GM20431 (cell line): ENCODE measurements around the gene KCNIP3.

Experiments used
- in situ Hi-C: fragments of 300-500 bp; cut with MseI, MboI; formaldehyde crosslinking; loops from one replicate; pipeline ENCODE4 v1.15.0; 2020; ENCODE audit warnings: low sequenced_read_pairs; ENCODE audit not compliant: unreplicated experiment

KCNIP3 gene

DNA sequence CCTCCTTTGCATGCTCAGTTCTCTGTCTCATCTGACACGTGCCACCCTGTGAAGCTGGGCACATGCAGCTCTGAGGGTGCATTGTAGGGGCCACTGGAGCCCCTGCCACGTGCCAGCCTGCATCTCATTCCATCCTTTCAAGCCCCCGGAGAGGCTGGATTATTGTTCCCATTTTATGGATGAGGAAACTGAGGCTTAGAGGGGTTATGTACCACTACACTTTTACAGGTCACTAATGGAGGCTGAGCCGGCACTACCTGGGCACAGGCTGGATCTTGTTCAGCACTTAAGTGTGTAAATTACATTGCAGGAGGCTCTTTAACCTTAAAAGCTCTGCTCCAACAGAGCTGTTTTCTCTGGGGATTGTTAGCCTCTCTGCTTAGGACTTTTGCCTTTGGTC is 47.5 kb downstream of the KCNIP3 start:
- in situ Hi-C loops, result no loop called here

- in situ Hi-C loops, result no loop called here
Observed at GRCh38 chr2:95345081-95345562, 48.0 kb downstream of the KCNIP3 start.

GRCh38 chr2:95345563-95346230 is 48.5 kb downstream of the KCNIP3 start:
- in situ Hi-C loops, result no loop called here

GRCh38 chr2:95346231-95346737 is 49.1 kb downstream of the KCNIP3 start:
- in situ Hi-C loops, result no loop called here

DNA sequence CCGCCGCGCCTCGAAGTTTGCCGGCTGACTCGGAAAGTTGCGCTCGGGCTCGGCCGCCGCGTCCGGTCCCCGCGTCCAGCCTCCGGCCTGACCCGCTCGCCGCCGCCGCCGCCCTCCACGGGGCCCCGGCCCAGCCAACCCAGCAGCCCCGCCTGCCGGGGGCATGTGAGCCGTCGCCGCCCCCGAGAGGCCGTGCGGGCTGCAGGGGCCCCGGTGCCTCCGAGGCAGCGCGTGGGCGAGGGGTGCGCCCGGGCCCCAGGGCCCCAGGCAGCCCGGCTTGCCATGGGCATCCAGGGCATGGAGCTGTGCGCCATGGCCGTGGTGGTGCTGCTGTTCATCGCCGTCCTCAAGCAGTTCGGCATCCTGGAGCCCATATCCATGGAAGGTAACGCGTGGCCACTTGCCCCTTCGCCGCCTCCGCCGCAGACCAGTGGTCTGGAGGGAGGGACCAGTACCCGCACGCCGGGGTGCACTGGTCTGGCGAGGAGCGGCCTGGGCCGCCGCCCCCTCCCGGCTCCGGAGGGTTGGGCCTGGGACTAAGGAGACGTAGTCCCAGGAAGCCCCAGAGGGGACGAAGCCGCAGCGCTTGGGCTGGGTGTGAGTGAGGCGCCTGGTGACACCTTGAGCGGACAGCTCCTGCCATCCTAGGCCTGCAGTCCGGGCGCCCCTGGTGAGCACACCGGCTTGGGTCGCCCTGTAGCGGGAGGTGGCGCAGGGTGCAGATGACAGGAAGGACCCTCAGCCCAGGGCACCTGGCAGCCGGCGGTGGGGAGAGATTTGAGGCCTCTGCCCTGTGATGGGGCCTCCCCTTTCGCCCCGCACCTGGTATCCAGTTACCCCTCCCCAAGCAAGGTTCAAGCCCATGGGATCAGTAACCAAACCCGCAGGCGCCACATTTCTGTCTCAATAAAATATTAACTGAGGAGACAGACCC is 49.9 kb downstream of the KCNIP3 start:
- in situ Hi-C loops, result no loop called here

DNA sequence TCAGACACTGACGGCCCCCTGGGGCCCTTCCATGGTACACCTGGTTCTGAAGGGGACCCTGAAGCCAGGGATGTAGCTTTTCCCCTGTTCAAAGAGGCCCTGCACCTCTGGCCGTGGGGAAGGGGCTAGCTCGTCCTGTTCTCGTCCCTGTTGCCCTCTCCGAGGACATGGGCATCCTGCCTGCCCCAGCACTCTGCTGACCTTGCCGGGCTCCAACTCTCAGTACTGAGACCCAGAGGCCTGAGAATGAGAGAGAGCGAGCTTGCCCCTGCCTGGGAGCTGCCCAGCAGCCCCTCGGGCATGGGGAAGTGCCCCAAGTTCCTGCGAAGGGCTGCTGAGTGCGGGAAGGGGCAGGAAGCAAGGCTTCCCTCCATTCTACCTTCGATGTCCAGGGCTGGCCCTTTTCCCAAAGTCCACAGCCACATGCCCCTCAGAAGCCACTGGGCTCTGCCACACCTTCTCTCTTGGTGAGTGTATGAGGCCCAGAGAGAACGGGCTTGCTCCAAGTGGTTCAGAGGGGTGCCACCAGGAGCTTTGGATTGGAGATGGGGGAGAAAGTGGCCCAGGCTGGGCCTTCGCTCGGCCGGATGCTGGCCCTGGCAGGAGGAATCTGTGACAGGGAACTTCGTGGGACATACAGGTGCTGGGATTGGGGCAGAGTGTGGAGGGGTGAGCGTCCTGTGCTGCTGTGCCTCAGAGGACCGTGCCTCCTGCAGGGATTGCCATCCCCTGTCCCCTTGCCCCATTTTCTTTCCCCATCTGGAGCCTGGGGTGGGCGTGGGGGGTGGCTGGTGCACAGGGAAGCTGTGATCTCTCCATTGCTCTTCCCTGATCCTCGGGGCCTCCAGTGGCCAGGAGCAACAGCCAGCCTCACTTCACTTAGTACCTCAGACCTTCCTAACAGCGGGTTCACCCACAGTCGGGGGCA is 50.8 kb downstream of the KCNIP3 start:
- in situ Hi-C loops, result no loop called here

DNA sequence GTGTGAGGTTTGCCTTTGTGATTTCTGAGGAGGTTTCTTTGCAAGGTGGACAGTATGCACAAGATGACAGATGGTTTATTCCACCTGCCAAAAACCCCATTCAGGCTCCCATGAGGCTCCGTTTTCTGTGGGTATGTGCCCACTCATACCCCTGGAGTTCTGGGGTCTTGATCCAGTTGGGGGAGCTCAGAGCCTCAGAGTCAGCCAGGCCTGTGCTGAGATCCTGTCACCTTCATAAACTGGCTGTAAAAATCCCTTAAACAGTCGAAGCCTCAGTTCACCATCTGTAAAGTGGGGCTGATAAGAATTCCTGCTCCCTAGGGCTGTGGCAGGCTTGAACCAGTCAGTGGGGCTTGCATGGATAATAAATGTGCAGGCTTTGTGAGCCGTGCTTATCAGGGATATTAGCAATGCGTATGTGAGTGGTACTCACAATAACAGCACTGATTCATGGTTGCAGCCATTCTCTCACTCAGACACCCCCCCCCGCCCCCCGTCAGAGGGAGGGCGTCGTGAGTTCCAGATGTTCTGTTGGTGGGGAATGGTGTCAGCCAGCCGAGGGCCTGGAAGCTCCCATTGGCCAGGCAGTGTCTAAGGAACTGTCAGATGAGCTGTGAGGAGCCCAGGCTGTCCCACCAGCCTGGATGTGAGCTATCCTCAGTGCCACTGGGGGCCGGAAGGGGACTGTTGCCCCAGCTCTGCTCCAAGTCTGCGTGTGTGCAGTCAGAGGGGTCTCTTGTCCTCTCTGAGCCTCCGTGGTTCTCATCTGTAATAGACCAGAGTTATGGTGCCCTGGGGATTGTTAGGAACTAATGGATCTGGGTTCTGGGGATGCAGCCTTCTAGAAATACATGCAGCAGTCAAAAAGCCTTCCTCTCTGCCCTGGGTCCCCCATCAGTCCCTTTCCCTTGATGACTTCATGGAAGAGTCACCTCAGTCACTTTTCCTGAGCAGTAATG is 51.7 kb downstream of the KCNIP3 start:
- in situ Hi-C loops, result no loop called here

DNA sequence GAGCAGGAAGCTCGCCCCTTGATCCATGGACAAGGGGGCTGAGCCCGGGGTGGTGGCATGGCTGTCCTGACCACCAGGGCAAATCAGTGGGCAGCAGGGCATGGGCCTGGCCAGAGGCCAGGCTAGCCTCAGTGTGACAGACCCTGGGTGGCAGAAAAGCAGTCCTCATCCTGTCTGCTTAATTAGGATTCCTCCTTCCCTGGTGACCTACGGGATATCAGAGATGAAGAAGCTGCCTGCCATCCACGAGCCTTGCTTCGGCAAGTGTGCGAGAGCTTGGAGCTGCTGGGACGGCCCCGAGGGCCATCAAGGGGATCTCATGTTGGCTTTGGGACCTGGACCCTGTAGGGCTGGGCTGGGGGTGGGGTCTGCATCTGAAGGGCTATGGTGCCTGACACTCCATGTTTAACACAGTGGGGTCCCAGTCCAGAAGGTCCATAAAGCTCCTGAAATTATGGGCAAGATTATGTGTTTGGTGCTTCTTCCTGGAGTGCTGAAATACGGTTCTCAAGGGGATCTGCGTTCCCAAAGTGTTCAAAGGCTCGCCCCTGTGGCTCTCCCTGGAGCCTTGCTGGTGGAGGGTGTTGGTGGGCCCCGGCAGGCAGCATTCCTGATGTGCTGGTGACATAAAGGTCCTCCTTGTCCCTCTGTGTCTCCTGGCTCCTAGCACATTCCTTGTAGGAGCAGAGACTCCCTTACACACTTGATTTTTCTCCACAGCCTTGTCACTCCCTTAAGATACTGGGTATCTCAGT is 52.6 kb downstream of the KCNIP3 start:
- in situ Hi-C loops, result no loop called here

GRCh38 chr2:95350368-95350767 is 53.2 kb downstream of the KCNIP3 start:
- in situ Hi-C loops, result no loop called here

- in situ Hi-C loops, result no loop called here
Observed at GRCh38 chr2:95350774-95351597, 53.8 kb downstream of the KCNIP3 start.

DNA sequence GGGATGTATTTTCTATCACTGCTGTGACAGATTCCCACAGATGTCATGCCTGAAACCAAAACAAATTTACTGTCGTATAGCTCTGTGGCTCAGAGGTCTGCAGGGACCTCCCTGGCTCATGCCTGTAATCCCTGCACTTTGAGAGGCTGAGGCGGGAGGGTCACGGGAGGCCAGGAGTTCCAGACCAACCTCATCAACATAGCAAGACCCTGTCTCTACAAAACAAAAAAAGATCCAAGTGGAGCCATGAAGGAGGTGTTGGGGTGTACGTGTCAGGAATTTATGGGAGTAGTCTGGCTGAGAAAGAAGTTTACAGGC is 54.4 kb downstream of the KCNIP3 start:
- in situ Hi-C loops, result no loop called here

- in situ Hi-C loops, result no loop called here
Observed at GRCh38 chr2:95352310-95353054, 55.3 kb downstream of the KCNIP3 start.

DNA sequence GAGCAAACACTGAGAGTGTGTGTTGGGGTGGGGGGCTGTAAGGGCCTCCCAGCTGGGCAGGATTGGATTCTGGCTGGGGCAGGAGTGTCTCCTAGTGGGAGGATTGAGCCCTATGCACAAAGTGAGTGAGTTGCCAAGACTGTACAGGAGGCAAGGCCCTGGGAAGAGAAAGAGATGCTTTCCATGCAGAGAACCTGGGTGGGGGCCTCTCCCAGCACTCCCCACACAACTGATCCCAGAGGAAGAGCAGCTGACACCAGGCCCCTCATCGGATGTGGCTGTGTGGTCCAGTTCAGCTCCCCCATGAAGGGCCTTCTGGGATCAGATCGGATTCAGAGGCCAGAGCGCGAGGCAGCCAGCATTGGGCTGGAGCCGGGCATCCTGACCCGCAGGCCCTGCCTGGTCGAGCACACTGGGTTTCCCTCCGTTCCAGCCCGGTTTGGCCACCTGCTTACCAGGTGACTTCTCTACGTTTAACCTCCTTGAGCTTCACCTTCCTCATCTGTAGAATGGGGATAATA is 56.0 kb downstream of the KCNIP3 start:
- in situ Hi-C loops, result no loop called here

- in situ Hi-C loops, result no loop called here
Observed at GRCh38 chr2:95353613-95354468, 56.7 kb downstream of the KCNIP3 start.

GRCh38 chr2:95354469-95354901 is 57.3 kb downstream of the KCNIP3 start:
- in situ Hi-C loops, result no loop called here

DNA sequence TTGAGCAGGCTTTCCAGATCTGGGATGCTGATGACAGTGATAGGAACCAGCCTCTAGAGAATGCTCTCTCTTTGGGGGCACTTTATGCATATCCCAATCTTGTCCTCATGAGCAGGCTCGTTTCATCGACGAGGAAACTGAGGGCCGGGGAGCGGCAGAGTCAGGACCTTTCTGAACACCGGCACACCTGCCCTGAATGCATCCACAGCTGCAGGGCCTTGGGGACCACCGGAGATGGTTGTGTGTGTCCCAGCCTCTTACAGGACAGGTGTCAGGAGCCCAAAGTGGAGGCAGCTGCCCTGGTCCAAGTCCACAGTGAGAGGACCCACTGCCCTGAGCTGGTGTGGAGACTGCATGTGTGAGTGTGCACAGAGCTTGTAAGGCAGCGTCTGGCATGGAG is 57.8 kb downstream of the KCNIP3 start:
- in situ Hi-C loops, result no loop called here
